T-cell (primary cell): ENCODE data around the gene WWP2. TPM values are rescaled to one million over a fixed set of nuclear protein-coding genes. Genes with fewer than 3 reads are reported as not detected.
"Not testable (repeated sequence)": the region's sequence is repeated elsewhere in the genome, so short reads cannot be mapped to it uniquely, and the experiment has no call there.

ENCODE experiments used
- ATAC-seq, 4 experiments: fragments of 200-7000 bp in 3 of 4; fragments of 150-1000 bp in 1 of 4; cut with Tn5 transposase; replicated peaks in 1 of 4; 1 replicate in 3 of 4; 2 replicates in 1 of 4; pipeline ENCODE4 v1.10.0; 2021; ENCODE audit warnings: moderate library complexity in 3 of 4, mild to moderate bottlenecking in 2 of 4, moderate number of reproducible peaks in 1 of 4
- CTCF ChIA-PET, 2 donors: fragments of 300-600 bp; sonication (Branson Sonifier 250); formaldehyde crosslinking; loops; one replicate each; lab custom pipeline; 2022; ENCODE audit warnings: antibody characterized with exemption in 2 of 2; lab: Charles Lee
- POLR2A ChIA-PET, 2 donors: fragments of 300-600 bp; sonication (Branson Sonifier 250); formaldehyde crosslinking; loops; one replicate each; lab custom pipeline; 2022; ENCODE audit warnings: antibody characterized with exemption in 2 of 2; lab: Charles Lee
- DNase-seq, 35 experiments: peaks; one replicate each; pipeline versions ENCODE4 v3.0.0 to v3.0.0-alpha.2; 2013 to 2023
- H3K27ac ChIP-seq: one replicate; pipeline ENCODE4 v1.5.1; 2013; ENCODE audit warnings: low read length
- H3K27me3 ChIP-seq, 2 experiments: replicated peaks in 1 of 2; 1 replicate in 1 of 2; 2 replicates in 1 of 2; pipeline versions ENCODE4 v1.6.1 to v1.7.0; 2013; ENCODE audit warnings: low read length in 1 of 2, mixed read lengths in 1 of 2; ENCODE audit not compliant: control insufficient read depth in 2 of 2, insufficient read depth in 2 of 2; ENCODE audit errors: extremely low read depth in 1 of 2
- H3K36me3 ChIP-seq, 2 donors: 1 replicate in 1 of 2; 2 replicates in 1 of 2; pipeline versions ENCODE4 v1.6.1 to v1.7.0; 2013; ENCODE audit warnings: low read length in 1 of 2; ENCODE audit not compliant: control insufficient read depth in 2 of 2, insufficient read depth in 1 of 2; ENCODE audit errors: extremely low read depth in 1 of 2
- H3K4me1 ChIP-seq, 2 experiments: 1 replicate in 1 of 2; 2 replicates in 1 of 2; pipeline versions ENCODE4 v1.6.1 to v1.7.0; 2013; ENCODE audit warnings: low read length in 2 of 2, mixed read lengths in 1 of 2; ENCODE audit not compliant: insufficient read depth in 2 of 2, control insufficient read depth in 1 of 2; ENCODE audit errors: extremely low read depth in 1 of 2
- H3K4me3 ChIP-seq, 2 donors: 1 replicate in 1 of 2; 2 replicates in 1 of 2; pipeline versions ENCODE4 v1.5.1 to v1.7.0; 2013; ENCODE audit warnings: mild to moderate bottlenecking in 2 of 2, low read length in 1 of 2, moderate library complexity in 1 of 2; ENCODE audit not compliant: control insufficient read depth in 1 of 2; ENCODE audit errors: extremely low read depth in 1 of 2
- H3K9me3 ChIP-seq: 2 replicates; pipeline ENCODE4 v1.7.0; 2013
- H3K27ac Mint-ChIP-seq, 2 donors: one replicate each; pipeline ENCODE4 v1.8.0; 2020 to 2021; ENCODE audit warnings: mild to moderate bottlenecking in 2 of 2, mixed read lengths in 2 of 2
- H3K27me3 Mint-ChIP-seq, 2 donors: one replicate each; pipeline ENCODE4 v1.8.0; 2021 to 2022; ENCODE audit warnings: mixed read lengths in 2 of 2
- H3K36me3 Mint-ChIP-seq: one replicate; pipeline ENCODE4 v1.8.0; 2021; ENCODE audit warnings: mixed read lengths
- H3K4me1 Mint-ChIP-seq, 3 donors: one replicate each; pipeline ENCODE4 v1.8.0; 2020 to 2022; ENCODE audit warnings: mixed read lengths in 3 of 3, mild to moderate bottlenecking in 1 of 3
- H3K4me3 Mint-ChIP-seq, 3 donors: one replicate each; pipeline ENCODE4 v1.8.0; 2020 to 2022; ENCODE audit warnings: mild to moderate bottlenecking in 3 of 3, mixed read lengths in 3 of 3, moderate library complexity in 3 of 3
- H3K9me3 Mint-ChIP-seq, 3 donors: one replicate each; pipeline ENCODE4 v1.8.0; 2020 to 2022; ENCODE audit warnings: mixed read lengths in 3 of 3
- WGBS: methylation state at CpG from one replicate; pipeline ENCODE4 v1.1.5; 2013; ENCODE audit warnings: missing lambda C conversion rate; ENCODE audit not compliant: insufficient coverage; 5-methylcytosine and 5-hydroxymethylcytosine counted together
- total RNA-seq, 35 experiments: library from RNA in 6 of 35; stranded (reverse) in 6 of 35; fragments of 120-200 nt in 1 of 35; gene quantifications; one replicate each; pipeline versions ENCODE4 v1.2.1 to v1.2.4 and lab custom pipeline; 2013 to 2026

The WWP2 gene
- total RNA-seq, 5 donors from 2014 or later (not counting 1 experiment from before 2014, with no cell fraction given), result 55.3 to 78.5 (median 66.4) TPM

DNA sequence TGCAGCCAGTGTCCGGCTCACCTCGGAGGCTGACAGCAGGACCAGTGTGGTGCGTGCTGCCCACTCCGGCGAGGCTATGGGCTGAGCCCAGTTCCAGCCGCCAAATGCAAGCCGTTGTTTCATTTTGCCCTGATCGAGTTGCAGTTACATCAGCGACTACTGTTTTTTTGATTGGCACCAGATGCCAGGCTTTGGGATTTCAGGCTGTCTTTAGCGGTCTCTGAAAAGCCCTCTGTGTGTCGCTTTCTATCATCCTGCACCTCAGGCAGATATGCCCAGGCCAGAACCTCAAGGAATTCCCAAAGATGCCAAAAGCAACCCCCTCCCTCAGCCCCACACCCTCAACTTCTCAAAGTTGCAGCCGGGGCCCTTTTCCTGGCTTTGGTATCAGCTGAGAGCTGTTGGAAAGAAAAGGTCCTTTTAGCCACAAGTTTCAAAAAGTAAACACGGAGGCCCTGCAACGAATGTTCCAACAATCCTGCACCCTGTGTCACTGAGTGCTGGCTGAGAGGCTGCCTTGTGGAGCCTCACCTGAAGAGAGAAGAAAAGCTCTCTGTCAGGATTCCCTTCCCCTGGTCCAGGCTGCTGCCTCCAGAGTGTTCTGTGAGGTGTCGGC lies 58.9 kb downstream of the WWP2 start:
- DNase-seq (no peak), ATAC-seq (no peak)
- no peak overlapping the region for H3K27ac ChIP-seq
- CTCF ChIA-PET, result no interaction called here
- H3K27me3 ChIP-seq, result no peaks in the 10 kb centered on the region
- no peaks in the 10 kb centered on the region for H3K4me1 ChIP-seq
- 98% methylated on average over 13 of the region's 15 CpGs for WGBS
- POLR2A ChIA-PET, result no interaction called here
- Mint-ChIP-seq H3K9me3 (no peaks in the 10 kb centered on the region), H3K27ac (no peak overlapping the region), H3K4me3 (no peak overlapping the region), H3K27me3 (no peaks in the 10 kb centered on the region), H3K4me1 (peaks cover 0 to 7% (median 2%) of the 10 kb centered on the region in 3 donors), H3K36me3 (peaks cover 40% of the 10 kb centered on the region)
- H3K36me3 ChIP-seq, result peaks cover 12 to 24% of the 10 kb centered on the region in 2 donors
- H3K9me3 ChIP-seq, result no peaks in the 10 kb centered on the region
- H3K4me3 ChIP-seq, result no peak overlapping the region

DNA sequence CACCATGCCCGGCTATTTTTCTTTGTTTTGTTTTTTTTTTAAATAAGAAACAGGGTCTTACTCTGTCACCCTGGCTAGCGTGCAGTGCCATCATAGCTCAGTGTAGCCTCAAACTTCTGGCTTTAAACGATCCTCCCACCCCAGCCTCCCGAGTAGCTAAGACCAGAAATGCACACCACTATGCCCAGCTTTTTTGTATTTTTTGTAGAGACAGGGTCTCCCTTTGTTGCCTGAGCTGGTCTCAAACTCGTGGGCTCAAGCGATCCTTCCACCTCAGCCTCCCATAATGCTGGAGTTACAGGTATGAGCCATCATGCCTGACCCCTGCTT lies 59.7 kb downstream of the WWP2 start:
- peaks cover 12 to 22% of the 10 kb centered on the region in 2 donors for H3K36me3 ChIP-seq

DNA sequence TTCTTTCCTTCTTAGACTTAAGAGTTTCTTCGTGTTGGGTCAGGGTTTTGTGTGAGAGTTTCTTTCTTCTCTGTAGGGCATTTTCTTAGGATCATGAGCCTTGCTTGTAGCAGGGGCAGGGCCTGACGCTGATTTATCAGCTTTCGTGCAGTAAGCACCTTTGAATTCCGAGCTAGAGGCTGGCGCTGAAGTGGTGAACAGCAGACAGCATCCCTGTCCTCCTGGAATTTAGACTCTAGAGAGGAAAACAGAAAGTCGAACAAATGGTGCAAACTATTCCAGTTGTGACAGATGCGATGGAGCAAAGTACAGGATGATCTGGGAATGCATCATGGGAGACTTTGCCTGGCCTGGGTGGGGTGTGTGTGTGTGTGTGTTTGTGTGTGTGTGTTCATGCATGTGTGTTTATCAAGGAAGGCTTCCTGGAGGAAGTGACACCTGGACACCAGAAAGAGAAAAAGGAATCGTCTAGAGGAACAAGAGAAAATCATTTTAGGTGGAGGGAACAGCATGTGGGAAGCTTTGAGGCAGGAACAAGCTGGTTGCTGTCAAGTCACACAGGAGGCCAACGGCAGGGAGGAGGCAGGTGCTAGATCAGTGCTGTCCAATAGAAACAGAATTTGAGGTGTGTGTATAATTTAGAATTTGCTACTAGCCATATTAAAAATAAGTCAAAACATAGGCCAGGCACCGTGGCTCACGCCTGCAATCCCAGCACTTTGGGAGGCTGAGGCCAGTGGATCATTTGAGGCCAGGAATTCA lies 60.2 kb downstream of the WWP2 start:
- ChIA-PET CTCF (no interaction called here), POLR2A (no interaction called here)
- H3K36me3 ChIP-seq, result peaks cover 9 to 21% of the 10 kb centered on the region in 2 donors
- Mint-ChIP-seq H3K4me3 (no peak overlapping the region), H3K36me3 (peaks cover 31% of the 10 kb centered on the region), H3K4me1 (peaks cover 0 to 7% (median 2%) of the 10 kb centered on the region in 3 donors), H3K27ac (peak overlapping the region in 1 of 2 donors; percentile 39), H3K27me3 (no peaks in the 10 kb centered on the region), H3K9me3 (no peaks in the 10 kb centered on the region)
- no peak for ATAC-seq
- no peaks in the 10 kb centered on the region for H3K9me3 ChIP-seq
- WGBS, result 93% methylated on average over 7 of the region's 11 CpGs
- H3K27me3 ChIP-seq, result no peaks in the 10 kb centered on the region
- no peaks in the 10 kb centered on the region for H3K4me1 ChIP-seq
- DNase-seq, result no peak
- no peak overlapping the region for H3K4me3 ChIP-seq
- no peak overlapping the region for H3K27ac ChIP-seq

More for the DNA sequence above, 59.7 kb downstream of the WWP2 start:
- DNase-seq (no peak), ATAC-seq (no peak)
- Mint-ChIP-seq H3K27ac (peak overlapping the region in 1 of 2 donors; percentile 39), H3K4me1 (peaks cover 0 to 7% (median 2%) of the 10 kb centered on the region in 3 donors), H3K9me3 (no peaks in the 10 kb centered on the region), H3K36me3 (peaks cover 37% of the 10 kb centered on the region), H3K27me3 (no peaks in the 10 kb centered on the region), H3K4me3 (no peak overlapping the region)
- Histone ChIP-seq H3K27ac (no peak overlapping the region), H3K4me3 (no peak overlapping the region), H3K9me3 (no peaks in the 10 kb centered on the region), H3K4me1 (no peaks in the 10 kb centered on the region), H3K27me3 (no peaks in the 10 kb centered on the region)
- ChIA-PET CTCF (no interaction called here), POLR2A (no interaction called here)
- 92% methylated on average over 2 of the region's 6 CpGs for WGBS

DNA sequence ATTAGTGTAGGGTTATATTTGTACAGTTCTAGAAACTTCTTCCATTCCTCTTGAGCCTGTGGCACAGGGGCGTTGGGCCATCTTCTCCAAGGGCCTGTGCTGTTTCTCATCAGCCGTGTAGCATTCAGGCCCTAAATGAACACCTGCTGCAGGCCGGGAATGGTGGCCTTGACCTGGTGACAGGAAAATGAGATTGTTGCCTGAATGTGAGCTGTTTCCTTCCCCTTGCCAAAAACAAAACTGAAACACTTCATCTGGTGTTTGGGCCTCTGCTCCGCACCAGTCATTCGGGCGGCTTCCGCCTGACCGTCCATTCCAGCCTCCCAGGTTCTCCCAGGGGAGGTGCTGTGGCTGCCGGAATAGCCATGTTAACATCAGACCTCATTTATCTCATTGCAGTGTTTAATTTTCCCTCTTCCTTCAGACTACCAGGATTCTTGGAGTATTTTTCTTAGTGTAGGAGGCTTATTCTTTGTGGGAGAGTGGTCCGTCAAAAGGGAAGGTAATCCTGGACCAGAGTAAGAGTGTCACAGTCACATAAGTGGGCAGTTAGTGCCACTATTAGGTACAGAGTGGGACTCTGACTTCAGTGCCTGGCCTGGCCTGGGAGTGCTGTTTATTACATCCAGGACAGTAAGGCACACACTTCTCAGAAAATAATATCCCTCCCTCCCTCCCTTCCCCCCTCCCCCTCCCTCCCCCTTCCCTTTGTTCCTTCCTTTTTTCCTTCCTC lies 61.9 kb downstream of the WWP2 start:
- H3K4me1 Mint-ChIP-seq, result peaks cover 0 to 7% (median 2%) of the 10 kb centered on the region in 3 donors
- POLR2A ChIA-PET, result no interaction called here

DNA sequence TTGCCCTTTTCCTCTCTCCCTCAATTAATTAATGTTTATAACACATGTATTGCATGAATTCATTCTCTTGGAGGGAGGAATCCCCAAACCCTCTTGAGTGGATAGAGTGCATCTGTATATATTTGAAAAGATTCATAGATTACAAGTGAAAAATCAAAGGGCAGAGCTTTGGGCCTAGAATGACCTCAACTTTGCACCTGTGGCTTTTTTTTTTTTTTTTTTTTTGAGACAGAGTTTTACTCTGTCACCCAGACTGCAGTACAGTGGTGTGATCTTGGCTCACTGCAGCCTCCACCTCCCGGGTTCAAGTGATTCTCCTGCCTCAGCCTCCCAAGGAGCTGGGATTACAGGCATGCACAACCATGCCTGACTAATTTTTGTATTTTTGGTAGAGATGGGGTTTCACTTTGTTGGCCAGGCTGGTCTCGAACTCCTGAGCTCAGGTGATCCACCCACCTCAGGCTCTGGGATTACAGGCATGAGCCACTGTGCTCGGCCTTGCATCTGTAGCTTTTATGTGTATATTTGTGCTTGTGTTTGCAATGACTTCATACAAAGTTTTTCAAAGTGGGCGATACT lies 62.5 kb downstream of the WWP2 start:
- H3K9me3 ChIP-seq, H3K4me1 Mint-ChIP-seq, H3K27me3 ChIP-seq, H3K9me3 Mint-ChIP-seq, POLR2A ChIA-PET, H3K27ac ChIP-seq, H3K27ac Mint-ChIP-seq, H3K4me3 Mint-ChIP-seq, H3K4me1 ChIP-seq, ATAC-seq, H3K27me3 Mint-ChIP-seq, DNase-seq, H3K4me3 ChIP-seq: not testable (repeated sequence)
- CTCF ChIA-PET, result interaction anchor here in 1 of 2 donors (0.8 kb wide), 1 partner anchor 423 kb away, joined by 4 read pairs; no protein-coding TSS in a partner anchor
- 96% methylated on average over 4 of the region's 4 CpGs for WGBS
- H3K36me3 Mint-ChIP-seq, result peaks cover 26% of the 10 kb centered on the region
- H3K36me3 ChIP-seq, result peaks cover 8 to 15% of the 10 kb centered on the region in 2 donors

More for the DNA sequence above, 61.9 kb downstream of the WWP2 start:
- Mint-ChIP-seq H3K36me3 (peaks cover 25% of the 10 kb centered on the region), H3K27me3 (no peaks in the 10 kb centered on the region), H3K27ac (no peak overlapping the region), H3K4me3 (no peak overlapping the region), H3K9me3 (no peaks in the 10 kb centered on the region)
- DNase-seq (no peak), ATAC-seq (no peak)
- no peak overlapping the region for H3K4me3 ChIP-seq
- no peak overlapping the region for H3K27ac ChIP-seq
- H3K4me1 ChIP-seq, result no peaks in the 10 kb centered on the region
- H3K36me3 ChIP-seq, result peaks cover 4 to 18% of the 10 kb centered on the region in 2 donors
- H3K27me3 ChIP-seq, result no peaks in the 10 kb centered on the region
- H3K9me3 ChIP-seq, result no peaks in the 10 kb centered on the region
- WGBS, result 93% methylated on average over 5 of the region's 10 CpGs
- CTCF ChIA-PET, result interaction anchor here in 1 of 2 donors (0.7 kb wide), 1 partner anchor 15 kb away, joined by 5 read pairs; no protein-coding TSS in a partner anchor

DNA sequence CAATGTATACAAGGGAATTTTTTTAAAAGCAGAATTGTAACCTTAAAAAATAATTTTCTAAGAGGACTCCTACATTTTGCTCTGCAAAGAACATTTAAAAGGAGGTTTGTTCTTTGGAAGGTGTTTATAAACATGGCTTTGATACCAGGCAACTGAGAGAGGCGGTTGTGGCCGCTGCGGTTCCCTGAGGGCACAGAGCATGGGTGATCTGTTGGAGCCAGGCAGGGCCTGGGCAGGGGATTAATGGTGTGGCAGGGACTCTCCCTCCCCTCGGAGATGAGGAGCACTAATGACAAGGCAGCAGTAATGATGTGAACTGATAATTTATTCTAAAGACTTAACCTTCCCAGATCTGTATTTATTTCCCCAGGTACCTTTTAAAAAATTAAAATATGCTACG lies 65.4 kb downstream of the WWP2 start:
- Mint-ChIP-seq H3K27me3 (no peaks in the 10 kb centered on the region), H3K9me3 (no peaks in the 10 kb centered on the region), H3K27ac (no peak overlapping the region), H3K4me1 (peaks cover 0 to 7% (median 2%) of the 10 kb centered on the region in 3 donors), H3K4me3 (no peak overlapping the region), H3K36me3 (peaks cover 24% of the 10 kb centered on the region)
- no CpG with 5 or more reads among the region's 5 CpGs for WGBS
- H3K9me3 ChIP-seq, result no peaks in the 10 kb centered on the region
- peaks cover 8 to 13% of the 10 kb centered on the region in 2 donors for H3K36me3 ChIP-seq
- H3K27me3 ChIP-seq, result no peaks in the 10 kb centered on the region
- POLR2A ChIA-PET, result interaction anchor here in 1 of 2 donors (0.5 kb wide), 1 partner anchor 30 kb away, joined by 4 read pairs; no protein-coding TSS in a partner anchor
- CTCF ChIA-PET, result no interaction called here
- no peak for ATAC-seq
- H3K27ac ChIP-seq, result no peak overlapping the region
- DNase-seq, result no peak
- no peak overlapping the region for H3K4me3 ChIP-seq
- no peaks in the 10 kb centered on the region for H3K4me1 ChIP-seq
